ENCODE measurements around the gene SLC16A7.

Gene SLC16A7

DNA sequence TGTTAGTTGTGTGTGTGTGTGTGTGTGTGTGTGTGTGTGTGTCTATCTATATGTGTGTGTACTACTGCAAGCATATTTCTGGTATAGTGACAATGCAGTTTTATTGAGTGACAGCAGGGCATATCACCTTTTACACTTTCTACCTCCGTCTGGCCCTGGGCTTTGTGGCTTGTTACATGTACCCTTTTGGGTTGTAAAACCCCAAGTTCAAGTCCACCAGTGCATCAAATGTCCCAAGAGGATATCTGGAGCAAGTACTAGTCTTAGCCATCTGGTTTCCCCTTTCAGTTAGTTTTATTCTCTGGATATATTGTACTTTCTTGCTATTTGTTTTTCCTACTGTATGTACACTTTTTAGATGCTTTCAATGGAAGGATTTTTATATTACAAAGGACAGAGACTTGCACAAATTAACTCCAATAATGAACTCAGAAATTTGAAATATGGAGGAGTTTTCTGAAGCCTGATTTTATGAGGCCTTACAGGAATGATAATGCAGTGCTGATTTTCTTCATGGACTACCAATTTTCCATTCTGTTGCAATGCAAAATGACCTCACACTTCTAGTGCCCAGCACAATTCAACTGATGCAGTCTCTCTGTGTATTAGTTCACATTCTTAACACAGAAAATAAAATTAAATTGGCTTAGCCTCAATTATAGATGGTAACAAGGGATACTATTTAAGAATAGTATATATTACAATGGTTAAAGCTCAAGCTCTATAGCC, 29.1 kb downstream of the SLC16A7 start:
- no peak for DNase-seq

DNA sequence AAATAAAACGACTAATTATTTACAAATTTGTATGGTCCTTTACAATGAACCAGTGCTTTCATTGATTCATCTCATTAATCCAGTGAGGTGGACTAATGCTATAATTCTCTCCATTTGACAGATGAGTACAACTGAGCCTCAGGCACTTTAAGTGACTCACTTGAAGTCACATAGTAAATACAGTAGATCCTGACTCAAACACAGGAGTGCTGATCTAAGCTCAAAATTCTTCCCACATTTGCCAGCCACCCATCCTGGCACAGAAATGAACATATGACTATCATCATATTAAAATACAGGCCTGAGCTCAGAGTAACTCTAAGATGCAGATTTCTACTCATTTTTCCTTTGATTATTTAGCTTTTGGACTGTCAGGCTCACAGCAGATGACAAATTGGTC, 30.6 kb downstream of the SLC16A7 start:
- no peak for DNase-seq

DNA sequence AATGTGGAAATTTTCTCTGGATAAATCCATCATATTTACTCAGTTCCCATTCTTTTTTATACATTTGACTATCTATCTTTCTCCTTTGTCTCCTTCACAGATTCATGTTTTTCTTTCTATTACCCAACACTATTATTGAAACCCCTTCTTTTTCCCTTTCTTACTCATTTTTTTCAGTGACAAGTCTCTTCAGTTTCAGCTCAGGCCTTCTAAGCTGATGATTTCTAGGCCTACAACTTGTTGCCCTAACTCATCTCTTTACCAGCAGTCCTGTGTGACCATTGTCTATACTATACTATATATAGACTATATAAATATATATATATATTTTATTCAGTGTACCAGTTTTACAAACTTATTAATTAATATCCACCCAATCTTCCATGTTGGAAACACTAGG, 31.8 kb downstream of the SLC16A7 start:
- no peak for DNase-seq

DNA sequence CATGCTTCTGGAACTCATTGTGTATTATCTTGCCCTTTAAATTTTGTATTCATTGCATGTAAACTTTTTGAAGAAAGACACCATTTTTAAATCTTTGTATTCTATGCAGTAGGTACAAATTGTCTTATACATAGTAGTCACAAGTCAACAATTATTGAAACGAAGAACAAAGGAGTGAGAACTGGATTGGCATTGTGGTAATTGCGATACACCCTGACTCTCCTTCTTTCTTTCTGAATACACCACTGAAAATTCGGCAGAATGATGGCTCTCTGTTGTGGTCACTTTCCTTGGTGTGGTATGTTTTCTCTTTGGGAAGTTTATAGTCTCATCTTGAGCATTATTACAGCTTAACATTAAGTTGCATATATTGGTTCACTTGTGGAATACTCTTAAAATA, 34.1 kb downstream of the SLC16A7 start:
- no peak for DNase-seq

DNA sequence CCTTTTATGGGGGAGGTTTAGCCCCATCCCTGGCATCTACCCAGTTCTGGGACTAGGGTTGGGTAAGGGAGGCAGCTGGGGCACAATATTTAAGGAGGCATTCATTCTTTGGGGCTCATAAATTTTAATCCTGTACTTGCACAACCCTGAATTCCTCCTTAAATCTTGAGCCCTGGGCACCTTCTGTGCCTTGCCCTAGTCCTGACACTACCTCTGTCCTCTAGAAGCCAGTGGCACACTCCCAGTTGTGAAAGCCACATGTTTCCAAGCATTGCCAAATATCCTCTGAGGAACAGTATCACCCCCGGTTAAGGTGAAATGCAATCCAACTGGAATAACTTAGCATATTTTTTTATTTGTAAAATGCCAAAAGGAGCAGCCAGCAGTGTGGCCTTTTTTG, 36.6 kb downstream of the SLC16A7 start:
- no peak for DNase-seq

DNA sequence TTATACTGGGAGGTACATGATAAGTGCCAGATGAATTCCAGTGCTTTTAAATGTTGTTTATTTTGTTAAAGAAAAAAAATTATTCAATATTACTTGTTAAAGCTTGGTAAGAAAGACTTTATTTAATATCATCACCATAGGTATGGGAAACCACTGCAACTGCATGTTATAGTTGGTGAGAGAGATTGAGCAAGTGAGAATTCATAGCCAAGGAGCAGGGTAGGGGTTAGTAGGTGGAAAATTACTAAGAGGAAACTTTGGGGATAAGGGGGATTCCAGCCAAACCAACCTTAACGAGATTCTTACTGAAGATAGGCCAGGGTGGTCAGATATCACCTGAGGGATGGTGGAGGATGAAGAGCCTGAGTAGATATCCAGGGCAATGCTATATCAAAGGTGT, 38.4 kb downstream of the SLC16A7 start:
- no peak for DNase-seq

DNA sequence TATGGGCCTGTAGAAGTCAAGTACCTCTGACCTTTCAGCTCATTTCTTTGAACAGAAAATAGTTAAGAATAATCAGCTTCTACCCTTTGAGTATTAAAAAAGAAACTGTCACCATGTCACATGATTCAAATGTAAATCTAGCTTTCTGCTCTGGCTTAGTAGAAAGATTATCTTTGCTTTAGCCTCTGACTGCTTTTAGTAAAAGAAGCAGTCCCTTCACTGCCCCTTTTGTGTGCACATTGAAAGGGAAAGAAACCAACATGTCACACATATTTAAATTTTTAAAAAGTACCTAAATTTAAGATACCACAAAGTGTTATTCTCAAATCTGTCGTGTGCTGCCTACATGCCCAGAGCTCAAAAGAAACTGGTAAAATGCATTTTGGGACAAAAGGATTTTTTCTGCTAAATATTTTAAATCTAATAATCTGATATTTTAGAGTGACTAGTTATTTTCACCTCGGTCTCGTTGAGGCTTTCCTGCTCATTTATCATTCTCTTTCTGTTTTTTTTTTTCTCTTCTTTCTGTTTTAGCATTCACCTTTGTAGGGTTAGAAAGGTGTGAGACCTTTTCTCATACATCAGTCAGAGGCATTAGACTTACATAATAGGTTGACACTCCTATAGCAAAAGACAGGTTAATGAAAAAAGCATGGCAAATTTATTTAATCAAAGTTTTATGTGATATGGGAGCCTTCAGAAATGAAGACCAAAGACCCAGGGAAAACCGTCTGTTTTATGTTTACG, 41.3 kb downstream of the SLC16A7 start:
- DNase-seq: no peak

DNA sequence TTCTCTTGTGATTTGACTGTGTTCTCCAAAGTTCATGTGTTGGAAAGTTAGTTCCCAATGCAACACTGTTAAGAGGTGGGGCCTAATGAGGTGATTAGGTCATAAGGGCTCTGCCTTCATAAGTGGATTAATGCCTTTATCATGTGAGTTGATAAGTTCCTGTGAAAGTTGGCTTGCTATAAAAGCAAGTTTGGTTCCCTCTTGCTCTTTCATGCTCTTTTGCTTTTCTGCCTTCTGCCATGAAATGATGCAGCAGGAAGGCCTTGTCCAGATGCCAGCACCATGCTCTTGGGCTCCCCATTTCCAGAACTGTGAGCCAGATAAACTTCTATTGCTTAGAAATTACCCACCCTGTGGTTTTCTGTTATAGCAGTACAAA, 41.9 kb downstream of the SLC16A7 start:
- no peak for DNase-seq

DNA sequence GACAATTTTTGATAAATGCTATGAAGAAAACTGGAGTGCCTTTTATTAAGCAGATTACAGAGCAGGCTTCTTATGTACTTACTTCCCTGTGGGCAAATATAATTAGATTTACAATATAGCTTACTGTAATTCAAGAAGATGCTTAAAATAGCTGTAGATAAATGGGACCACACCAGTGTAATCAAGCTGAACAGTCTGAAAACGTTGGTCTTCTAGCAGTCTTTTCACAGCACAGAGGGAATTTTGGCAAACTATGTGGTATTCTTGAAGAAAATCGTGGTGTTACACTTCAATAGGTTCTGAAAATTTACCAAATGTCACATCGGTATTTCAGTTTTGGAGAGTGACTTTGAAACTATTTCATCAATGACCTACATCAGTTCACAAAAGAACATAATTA, 47.7 kb downstream of the SLC16A7 start:
- DNase-seq: no peak

DNA sequence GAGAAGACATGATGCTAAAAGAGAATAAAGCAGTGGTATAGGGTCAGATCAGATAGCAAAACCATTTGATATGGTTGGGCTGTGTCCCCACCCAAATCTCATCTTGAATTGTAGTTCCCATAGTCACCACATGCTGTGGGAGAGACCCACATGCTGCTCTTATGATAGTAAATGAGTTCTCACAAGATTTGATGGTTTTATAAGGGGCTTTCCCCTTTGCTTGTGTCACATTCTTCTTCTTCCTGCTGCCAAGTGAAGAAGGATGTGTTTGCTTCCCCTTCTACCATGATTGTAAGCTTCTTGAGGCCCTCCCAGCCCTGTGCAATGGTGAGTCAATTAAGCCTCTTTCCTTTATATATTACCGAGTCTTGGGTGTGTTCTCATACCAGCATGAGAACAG, 49.4 kb downstream of the SLC16A7 start:
- DNase-seq: no peak

DNA sequence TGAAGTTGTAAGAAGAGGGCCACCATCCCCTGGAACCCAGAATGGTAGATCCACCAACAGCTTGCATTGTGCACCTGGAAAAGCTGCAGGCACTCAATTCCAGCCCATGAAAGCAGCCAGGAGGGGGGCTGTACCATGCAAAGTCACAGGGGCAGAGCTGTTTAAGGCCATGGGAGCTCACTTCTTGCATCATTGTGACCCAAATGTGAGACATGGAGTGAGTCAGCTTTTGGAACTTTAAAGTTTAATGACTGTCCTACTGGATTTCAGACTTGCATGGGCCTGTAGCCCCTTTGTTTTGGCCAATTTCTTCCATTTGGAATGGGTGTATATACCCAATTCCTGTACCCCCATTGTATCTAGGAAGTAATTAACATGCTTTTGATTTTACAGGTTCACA, 50.8 kb downstream of the SLC16A7 start:
- DNase-seq: no peak

DNA sequence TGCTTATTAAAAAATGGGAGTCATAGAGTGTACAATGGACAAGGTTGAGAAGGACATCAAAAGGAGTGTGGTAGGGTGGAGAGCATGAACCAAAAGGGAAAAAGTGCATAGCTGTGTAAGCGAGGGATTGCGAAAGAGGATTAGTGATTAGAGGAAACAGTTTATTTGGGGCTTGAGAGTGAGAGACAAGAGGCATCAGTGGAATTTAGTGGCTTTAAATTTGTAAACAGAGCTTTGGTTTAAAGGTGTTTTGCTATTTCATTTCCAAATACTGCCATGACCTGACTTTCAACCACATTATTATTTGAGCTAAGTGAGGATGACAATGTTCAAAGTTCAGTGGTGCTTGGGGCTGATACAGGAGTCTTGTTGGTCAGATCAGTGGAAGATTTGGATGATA, 53.4 kb downstream of the SLC16A7 start:
- DNase-seq: no peak

DNA sequence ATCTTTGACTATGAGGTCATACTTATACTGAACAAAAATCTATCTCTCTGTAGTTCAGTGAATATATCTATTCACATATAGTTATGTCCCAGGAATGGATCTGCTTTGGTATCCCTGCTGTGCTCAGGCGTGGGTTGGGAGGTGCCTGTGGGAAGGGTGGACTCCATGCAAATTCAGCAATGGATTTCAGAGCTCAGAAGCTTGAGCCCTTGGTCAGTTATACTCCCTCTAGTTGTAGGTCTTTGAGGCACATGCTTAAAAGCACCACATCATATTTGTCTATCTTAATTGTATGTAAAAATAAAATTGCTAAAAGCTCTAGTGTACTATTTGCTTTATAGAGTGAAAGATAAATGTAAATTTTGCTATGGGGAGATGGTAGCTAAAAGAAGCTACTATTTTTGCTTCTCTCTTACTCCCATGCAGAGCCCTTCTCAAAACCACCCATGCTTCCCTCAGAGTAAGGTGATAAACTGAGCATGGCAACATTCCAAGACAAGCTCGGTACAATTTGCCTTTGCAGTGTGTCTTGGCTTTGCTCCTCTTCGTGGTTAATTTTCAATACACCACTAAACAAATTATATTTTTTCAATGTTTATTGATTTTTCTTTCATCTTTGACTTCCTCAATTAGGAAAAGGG, 54.9 kb downstream of the SLC16A7 start:
- no peak for DNase-seq

DNA sequence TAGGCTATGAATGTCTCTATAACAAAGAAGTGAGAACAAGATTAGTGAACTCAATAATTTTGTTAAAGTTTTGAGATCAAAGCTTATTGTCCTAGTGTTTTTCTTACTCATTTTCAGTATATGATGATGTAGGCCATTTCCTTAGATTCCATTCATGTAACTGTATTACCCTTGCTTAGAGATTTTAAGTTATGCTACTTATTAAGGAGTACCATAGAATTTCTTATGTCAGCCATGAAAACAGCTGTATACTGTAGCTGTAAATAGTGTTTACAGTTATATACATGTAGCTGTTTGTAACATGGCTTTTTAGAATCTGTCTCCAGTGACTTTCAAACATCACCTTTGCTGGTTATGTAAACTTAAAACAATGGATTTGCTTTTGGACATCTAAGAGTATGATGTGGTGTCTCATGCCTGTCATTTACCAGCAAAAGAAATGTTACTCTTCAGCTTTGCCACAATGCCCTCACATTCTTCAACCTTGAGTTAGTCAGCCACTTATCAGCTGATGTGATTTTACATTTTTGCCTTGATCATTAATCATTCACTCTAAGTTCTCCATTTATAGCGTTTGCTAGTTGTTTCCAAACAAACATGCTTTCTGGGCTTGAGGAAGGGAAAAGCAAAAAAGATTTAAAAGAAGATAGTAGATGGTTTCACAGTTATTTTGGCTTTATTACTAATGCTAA, 55.5 kb downstream of the SLC16A7 start:
- DNase-seq: no peak

DNA sequence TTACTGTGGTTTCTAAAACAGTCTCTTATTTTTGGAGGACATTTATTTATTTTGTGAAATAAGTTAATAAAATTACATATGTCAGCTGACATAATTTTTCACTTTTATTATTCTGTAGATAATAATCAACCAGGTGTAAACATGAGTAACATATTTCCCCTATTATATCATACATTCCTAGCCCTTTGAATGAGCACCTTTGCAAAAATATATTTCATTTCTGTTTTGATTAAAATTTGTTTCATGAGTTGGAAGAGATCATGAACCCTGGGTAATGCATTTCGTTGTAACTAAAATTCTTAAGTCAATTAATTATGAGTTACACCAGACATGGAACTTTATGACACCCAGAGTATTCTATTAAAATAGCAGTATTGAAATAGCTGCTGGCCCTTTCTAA, 56.3 kb downstream of the SLC16A7 start:
- DNase-seq: no peak

DNA sequence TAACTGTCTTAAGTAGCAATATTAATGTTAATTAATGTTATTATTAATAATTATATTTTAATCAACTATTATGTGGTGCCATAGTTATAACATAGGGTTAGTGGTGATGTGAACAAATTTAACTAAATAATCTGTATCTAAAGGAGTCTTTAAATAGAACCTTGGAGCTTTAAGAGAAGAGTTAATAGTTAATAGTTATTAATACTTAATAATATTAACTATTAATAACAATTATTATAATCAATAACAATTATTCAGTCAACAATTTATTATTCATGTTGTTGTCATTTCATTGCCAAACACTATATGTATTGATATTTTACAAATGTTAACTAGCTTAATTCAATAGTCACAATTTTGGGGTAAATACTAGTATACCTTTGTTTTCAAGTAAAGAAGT, 58.2 kb downstream of the SLC16A7 start:
- DNase-seq: no peak

DNA sequence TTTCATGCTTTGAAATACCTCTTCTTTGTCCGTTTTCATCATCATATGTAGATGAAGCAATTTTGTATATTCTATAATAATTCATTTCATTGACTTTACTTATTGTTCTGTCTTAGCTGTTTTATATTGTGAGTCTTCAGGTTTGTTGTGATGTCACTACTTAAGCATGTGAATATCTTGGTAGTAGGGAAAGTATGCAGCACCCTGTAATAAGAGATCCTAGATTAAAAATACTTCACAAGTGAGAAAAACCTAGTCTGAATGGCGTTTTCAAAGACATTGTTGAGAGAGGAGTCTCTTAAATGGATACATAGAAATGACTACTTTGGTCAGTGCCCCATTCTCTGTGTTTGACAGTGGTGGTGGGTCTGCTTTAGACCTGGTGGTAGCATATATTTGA, 61.4 kb downstream of the SLC16A7 start:
- no peak for DNase-seq

DNA sequence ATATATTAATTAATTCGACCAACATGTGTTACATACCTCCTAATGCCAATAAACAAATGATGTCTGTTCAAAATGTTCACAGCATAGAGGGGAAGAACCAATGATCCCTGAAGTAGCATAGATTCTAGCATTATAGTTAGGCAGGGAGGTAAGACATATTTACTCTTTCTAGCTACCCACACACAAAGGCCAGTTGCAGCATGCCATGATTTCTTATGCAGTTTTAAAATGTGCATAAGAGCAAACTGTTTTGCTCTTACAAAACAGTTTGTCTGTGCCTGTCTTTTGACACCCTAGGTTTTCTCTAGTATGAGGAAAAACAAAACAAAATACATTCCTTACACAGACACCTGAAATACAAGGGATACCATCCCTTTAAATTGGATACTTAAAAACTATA, 61.9 kb downstream of the SLC16A7 start:
- no peak for DNase-seq

DNA sequence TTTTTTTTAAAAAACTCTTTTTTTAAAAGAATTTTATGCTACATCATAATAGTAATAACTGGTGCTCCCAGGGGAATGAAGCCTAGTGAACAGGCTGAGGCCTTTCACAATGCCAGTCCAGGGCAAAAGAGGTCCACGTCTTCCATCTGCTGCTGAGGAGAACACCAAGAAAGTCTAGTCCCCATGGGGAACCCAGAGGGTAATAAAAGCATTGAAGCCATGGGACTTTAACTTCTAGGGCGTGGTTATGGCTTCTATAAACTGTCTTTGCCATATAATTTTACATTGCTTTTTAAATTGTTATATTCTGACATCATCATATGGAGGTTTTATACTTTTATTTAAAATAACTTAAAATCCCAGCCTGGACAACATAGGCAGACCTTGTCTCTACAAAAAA, 64.3 kb downstream of the SLC16A7 start:
- DNase-seq: no peak

DNA sequence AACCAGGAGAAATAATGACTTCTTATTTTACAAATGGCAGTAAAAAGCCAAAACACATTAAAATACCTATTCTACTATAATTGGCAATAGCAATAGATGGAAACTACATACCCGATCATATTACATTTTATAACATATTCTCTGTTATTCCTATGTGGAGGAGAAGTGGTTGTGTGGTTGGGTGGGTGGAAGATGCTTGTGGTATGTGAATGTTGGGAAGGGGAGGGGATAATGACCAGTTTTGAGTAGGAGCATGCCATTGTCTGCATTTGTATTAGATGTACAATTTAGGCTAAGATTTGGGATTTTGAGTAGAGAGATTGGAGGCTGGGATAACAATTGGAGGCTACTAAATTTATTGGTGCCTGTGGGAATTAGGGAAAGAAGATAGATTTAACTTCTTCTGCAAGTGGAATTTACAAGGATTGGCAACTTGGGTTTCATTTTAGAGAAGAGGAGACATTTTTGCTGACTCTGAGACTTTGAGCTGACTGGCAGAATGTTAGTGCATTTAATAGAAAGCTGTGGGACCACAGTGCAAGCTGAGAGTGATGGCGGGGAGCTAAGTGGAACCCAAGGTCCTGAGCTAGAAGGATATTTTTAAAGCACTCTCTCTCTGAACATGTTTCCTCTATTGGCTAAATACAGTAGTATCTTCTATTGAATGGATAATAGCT, 65.2 kb downstream of the SLC16A7 start:
- DNase-seq: no peak

DNA sequence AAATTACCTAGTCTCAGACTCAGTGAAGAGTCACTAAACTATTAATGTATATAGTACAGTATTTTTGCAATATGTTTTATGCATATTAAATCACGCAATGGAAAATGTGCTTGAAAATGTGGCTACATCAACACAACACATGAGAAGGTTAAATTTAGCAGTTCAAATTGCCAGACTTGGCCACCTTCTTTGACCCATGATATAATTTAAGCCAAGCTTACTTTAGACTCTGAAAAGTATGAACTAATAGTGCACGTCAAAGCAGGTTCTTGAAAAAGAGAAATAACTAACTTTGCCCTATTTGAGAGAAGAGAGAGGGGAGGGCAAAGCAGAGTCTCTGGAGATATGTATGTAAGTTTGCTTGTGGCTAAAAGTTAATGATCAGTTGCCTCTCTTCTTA, 68.7 kb downstream of the SLC16A7 start:
- no peak for DNase-seq

DNA sequence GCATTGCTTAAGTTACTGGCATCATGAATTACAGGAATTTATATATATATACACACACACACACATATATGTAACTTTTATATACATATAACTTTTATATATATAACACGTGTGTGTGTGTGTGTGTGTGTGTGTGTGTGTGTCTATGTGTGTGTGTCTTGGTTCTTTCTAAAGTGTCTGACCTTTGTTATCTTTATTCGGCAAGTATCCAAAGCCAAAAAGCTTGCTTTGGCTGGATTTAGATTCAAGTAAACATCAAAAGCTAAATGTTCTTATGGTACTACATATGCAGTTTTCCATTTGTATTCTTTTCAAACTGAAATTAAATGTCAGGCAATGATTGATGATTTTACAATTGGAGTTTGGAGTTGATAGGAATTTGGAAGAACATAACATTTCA, 69.9 kb downstream of the SLC16A7 start:
- no peak for DNase-seq

DNA sequence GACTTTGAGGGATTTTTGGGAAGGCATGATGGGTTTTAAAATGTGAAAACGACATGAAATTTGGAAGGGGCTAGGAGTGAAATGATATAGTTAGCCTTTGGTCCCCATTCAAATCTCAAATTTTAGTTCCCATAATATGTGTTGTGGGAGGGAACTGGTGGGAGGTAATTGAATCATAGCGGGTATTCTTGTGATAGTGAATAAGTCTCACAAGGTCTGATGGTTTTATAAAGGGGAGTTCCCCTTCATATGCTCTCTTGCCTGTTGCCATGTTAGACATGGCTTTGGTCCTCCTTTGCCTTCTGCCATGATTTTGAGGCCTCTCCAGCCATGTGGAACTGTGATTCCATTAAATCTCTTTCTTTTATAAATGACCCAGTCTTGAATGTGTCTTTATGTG, 72.8 kb downstream of the SLC16A7 start:
- no peak for DNase-seq

Data from CD4-positive, alpha-beta T cell treated with Interferon alpha-2 for 1 hour (primary cell).